Dendritic cell treated with granulocyte-macrophage colony-stimulating factor and Interleukin-4, amounts not matched to agents 40 ng/mL and 50 ng/mL, for 4 days (primary cell): ENCODE results near the gene MYH16.
"Not testable (repeated sequence)": the region's sequence is repeated elsewhere in the genome, so short reads cannot be mapped to it uniquely, and the experiment has no call there.

ENCODE experiments used
- H3K27ac Mint-ChIP-seq: one replicate; pipeline ENCODE4 v1.8.0; 2022; ENCODE audit warnings: mild to moderate bottlenecking, mixed read lengths
- H3K27me3 Mint-ChIP-seq: one replicate; pipeline ENCODE4 v1.8.0; 2022; ENCODE audit warnings: mild to moderate bottlenecking, mixed read lengths
- H3K36me3 Mint-ChIP-seq: one replicate; pipeline ENCODE4 v1.8.0; 2022; ENCODE audit warnings: low read depth, mixed read lengths
- H3K4me1 Mint-ChIP-seq: one replicate; pipeline ENCODE4 v1.8.0; 2022; ENCODE audit warnings: low read depth, mixed read lengths
- H3K4me3 Mint-ChIP-seq: one replicate; pipeline ENCODE4 v1.8.0; 2022; ENCODE audit warnings: mild to moderate bottlenecking, moderate library complexity, mixed read lengths
- H3K9me3 Mint-ChIP-seq: one replicate; pipeline ENCODE4 v1.8.0; 2022; ENCODE audit warnings: mixed read lengths
- intact Hi-C: fragments of 100-400 bp; cut with micrococcal nuclease; formaldehyde crosslinking; loops from one replicate; pipeline ENCODE4 v1.15.0; 2022

The MYH16 gene

GRCh38 chr7:99325592-99326407 is 53.2 kb downstream of the MYH16 start, which contains the start of gene ARPC1A:
Gene ARPC1A (plus strand): TSS chr7:99325898. CDS start chr7:99333354, 7,456 bp downstream.
- H3K27ac Mint-ChIP-seq = peak within 1 kb of the TSS; percentile 91
- H3K36me3 Mint-ChIP-seq = peaks cover 24% of the 10 kb centered on the region
- H3K27me3 Mint-ChIP-seq = no peaks in the 10 kb centered on the region
- H3K4me1 Mint-ChIP-seq = peaks cover 49% of the 10 kb centered on the region
- intact Hi-C loops = loop anchor here (5.0 kb wide), 2 partner anchors 52 to 188 kb away; no protein-coding TSS in a partner anchor
- no peaks in the 10 kb centered on the region for H3K9me3 Mint-ChIP-seq
- H3K4me3 Mint-ChIP-seq = peak within 1 kb of the TSS; percentile 72

- intact Hi-C loops = loop anchor here (5.0 kb wide), 2 partner anchors 51 to 189 kb away; no protein-coding TSS in a partner anchor
- H3K4me3 Mint-ChIP-seq = peak overlapping the region; percentile 72
- H3K4me1 Mint-ChIP-seq = peaks cover 54% of the 10 kb centered on the region
- no peaks in the 10 kb centered on the region for H3K27me3 Mint-ChIP-seq
- H3K27ac Mint-ChIP-seq = peak overlapping the region; percentile 91
- H3K9me3 Mint-ChIP-seq = no peaks in the 10 kb centered on the region
- peaks cover 24% of the 10 kb centered on the region for H3K36me3 Mint-ChIP-seq
These were observed 53.8 kb downstream of the MYH16 start for GRCh38 chr7:99326408-99326782.

GRCh38 chr7:99330314-99330961 is 57.8 kb downstream of the MYH16 start:
- H3K9me3 Mint-ChIP-seq, intact Hi-C loops, H3K27me3 Mint-ChIP-seq: not testable (repeated sequence)
- Mint-ChIP-seq H3K36me3 (peaks cover 51% of the 10 kb centered on the region), H3K4me3 (peak overlapping the region; percentile 14), H3K27ac (peak overlapping the region; percentile 70), H3K4me1 (peaks cover 56% of the 10 kb centered on the region)

GRCh38 chr7:99331002-99331401 is 58.4 kb downstream of the MYH16 start:
- Mint-ChIP-seq H3K4me3 (no peak overlapping the region), H3K9me3 (no peaks in the 10 kb centered on the region), H3K27me3 (no peaks in the 10 kb centered on the region), H3K4me1 (peaks cover 56% of the 10 kb centered on the region), H3K36me3 (peaks cover 54% of the 10 kb centered on the region), H3K27ac (no peak overlapping the region)
- intact Hi-C loops = no loop called here

GRCh38 chr7:99339595-99339994 is 67.0 kb downstream of the MYH16 start:
- intact Hi-C loops = no loop called here
- H3K27ac Mint-ChIP-seq = no peak overlapping the region
- no peaks in the 10 kb centered on the region for H3K27me3 Mint-ChIP-seq
- no peak overlapping the region for H3K4me3 Mint-ChIP-seq
- no peaks in the 10 kb centered on the region for H3K9me3 Mint-ChIP-seq
- no peaks in the 10 kb centered on the region for H3K4me1 Mint-ChIP-seq
- H3K36me3 Mint-ChIP-seq = peaks cover 99% of the 10 kb centered on the region

GRCh38 chr7:99340659-99341058 is 68.0 kb downstream of the MYH16 start:
- Mint-ChIP-seq H3K27me3 (no peaks in the 10 kb centered on the region), H3K36me3 (peaks cover 99% of the 10 kb centered on the region)
- intact Hi-C loops = no loop called here

GRCh38 chr7:99344061-99344647 is 71.5 kb downstream of the MYH16 start:
- no peaks in the 10 kb centered on the region for H3K9me3 Mint-ChIP-seq
- H3K36me3 Mint-ChIP-seq = peaks cover 95% of the 10 kb centered on the region
- H3K27me3 Mint-ChIP-seq = no peaks in the 10 kb centered on the region
- intact Hi-C loops = no loop called here
- no peak overlapping the region for H3K27ac Mint-ChIP-seq
- no peak overlapping the region for H3K4me3 Mint-ChIP-seq
- H3K4me1 Mint-ChIP-seq = no peaks in the 10 kb centered on the region

More at GRCh38 chr7:99340659-99341058, 68.0 kb downstream of the MYH16 start:
- Mint-ChIP-seq H3K4me1 (no peaks in the 10 kb centered on the region), H3K4me3 (no peak overlapping the region), H3K27ac (no peak overlapping the region), H3K9me3 (no peaks in the 10 kb centered on the region)

GRCh38 chr7:99350641-99351040 is 78.0 kb downstream of the MYH16 start:
- H3K4me1 Mint-ChIP-seq, H3K9me3 Mint-ChIP-seq, H3K4me3 Mint-ChIP-seq, H3K27me3 Mint-ChIP-seq, H3K27ac Mint-ChIP-seq, intact Hi-C loops: not testable (repeated sequence)
- peaks cover 91% of the 10 kb centered on the region for H3K36me3 Mint-ChIP-seq

GRCh38 chr7:99352247-99352646 is 79.6 kb downstream of the MYH16 start:
- Mint-ChIP-seq H3K9me3 (no peaks in the 10 kb centered on the region), H3K27ac (no peak overlapping the region), H3K27me3 (no peaks in the 10 kb centered on the region), H3K4me1 (no peaks in the 10 kb centered on the region), H3K4me3 (no peak overlapping the region), H3K36me3 (peaks cover 94% of the 10 kb centered on the region)
- intact Hi-C loops = no loop called here

GRCh38 chr7:99355098-99355497 is 82.5 kb downstream of the MYH16 start:
- Mint-ChIP-seq H3K36me3 (peaks cover 95% of the 10 kb centered on the region), H3K27me3 (no peaks in the 10 kb centered on the region), H3K27ac (no peak overlapping the region), H3K9me3 (no peaks in the 10 kb centered on the region), H3K4me3 (no peak overlapping the region), H3K4me1 (no peaks in the 10 kb centered on the region)
- intact Hi-C loops = no loop called here

- intact Hi-C loops = no loop called here
- Mint-ChIP-seq H3K36me3 (peaks cover 100% of the 10 kb centered on the region), H3K9me3 (no peaks in the 10 kb centered on the region), H3K27ac (no peak overlapping the region), H3K4me3 (no peak overlapping the region), H3K4me1 (no peaks in the 10 kb centered on the region), H3K27me3 (no peaks in the 10 kb centered on the region)
These were observed 85.3 kb downstream of the MYH16 start for GRCh38 chr7:99357701-99358490.

GRCh38 chr7:99358521-99358920 is 85.9 kb downstream of the MYH16 start:
- H3K4me1 Mint-ChIP-seq, intact Hi-C loops, H3K27ac Mint-ChIP-seq, H3K9me3 Mint-ChIP-seq, H3K4me3 Mint-ChIP-seq, H3K27me3 Mint-ChIP-seq: not testable (repeated sequence)
- H3K36me3 Mint-ChIP-seq = peaks cover 100% of the 10 kb centered on the region

- intact Hi-C loops = no loop called here
- Mint-ChIP-seq H3K27me3 (no peaks in the 10 kb centered on the region), H3K27ac (no peak overlapping the region), H3K4me3 (no peak overlapping the region), H3K9me3 (no peaks in the 10 kb centered on the region), H3K36me3 (peaks cover 100% of the 10 kb centered on the region), H3K4me1 (no peaks in the 10 kb centered on the region)
These were observed 87.0 kb downstream of the MYH16 start for GRCh38 chr7:99359465-99360154.
